ENCODE data around the gene HOXA4.

GRCh38 chr7:27152816-27153442 is 22.4 kb upstream of the HOXA4 start:
- TF ChIP-seq POLR2A (IDR thresholded peaks at IDR 0.05) (no peak), CTCF (IDR thresholded peaks at IDR 0.05) (no peak)
